Amniotic stem cell (primary cell): Measurements from ENCODE around the gene BTAF1.
A peak's percentile ranks its signal among the peaks of the same experiment; 100 is the strongest.
"Not testable (repeated sequence)": the region's sequence is repeated elsewhere in the genome, so short reads cannot be mapped to it uniquely, and the experiment has no call there.

ENCODE experiments used
- DNase-seq: peaks from one replicate; lab custom pipeline; 2025; lab: John Stamatoyannopoulos, UW

The BTAF1 gene

GRCh38 chr10:91978585-91978984 lies 55.0 kb downstream of the BTAF1 start:
- no peak for DNase-seq

DNA sequence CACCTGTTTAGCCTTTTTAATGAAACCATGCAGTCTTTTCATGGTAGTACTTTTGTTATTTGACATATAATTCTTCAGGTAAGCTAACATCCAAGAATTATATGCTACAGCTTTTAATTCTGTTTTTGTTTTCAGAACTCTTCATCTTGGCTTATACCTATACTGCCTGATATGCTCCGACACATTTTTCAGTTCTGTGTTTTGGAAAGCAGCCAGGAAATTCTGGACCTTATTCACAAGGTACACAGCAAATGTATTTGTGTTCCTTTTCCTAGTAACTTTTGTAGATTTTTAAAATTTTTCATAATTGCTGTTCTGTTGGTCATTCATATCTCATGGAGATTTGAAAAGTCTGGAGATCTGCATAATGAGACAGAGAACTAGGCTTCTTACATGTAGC lies 56.7 kb downstream of the BTAF1 start:
- no peak for DNase-seq

DNA sequence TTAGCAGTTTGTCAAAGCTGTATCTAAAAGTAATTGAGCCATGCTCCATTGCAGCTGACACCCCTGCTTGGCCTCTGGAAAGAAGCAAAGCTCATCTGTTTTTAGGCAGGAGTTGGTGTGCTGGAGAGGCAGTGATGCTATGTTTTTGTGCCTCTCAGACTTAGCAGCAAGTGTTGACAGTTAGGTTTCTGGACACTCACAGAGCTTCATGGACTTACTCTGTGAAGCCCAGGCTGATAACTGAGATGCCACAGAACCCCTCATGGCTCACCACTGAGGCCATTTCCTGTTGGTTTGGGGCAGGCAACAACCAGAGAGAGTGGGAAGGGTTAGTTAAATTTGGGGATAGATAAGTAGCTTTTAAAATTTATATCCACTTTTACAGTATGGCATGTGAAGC lies 59.8 kb downstream of the BTAF1 start:
- DNase-seq, result no peak

GRCh38 chr10:91987397-91988037 lies 63.9 kb downstream of the BTAF1 start:
- no peak for DNase-seq

DNA sequence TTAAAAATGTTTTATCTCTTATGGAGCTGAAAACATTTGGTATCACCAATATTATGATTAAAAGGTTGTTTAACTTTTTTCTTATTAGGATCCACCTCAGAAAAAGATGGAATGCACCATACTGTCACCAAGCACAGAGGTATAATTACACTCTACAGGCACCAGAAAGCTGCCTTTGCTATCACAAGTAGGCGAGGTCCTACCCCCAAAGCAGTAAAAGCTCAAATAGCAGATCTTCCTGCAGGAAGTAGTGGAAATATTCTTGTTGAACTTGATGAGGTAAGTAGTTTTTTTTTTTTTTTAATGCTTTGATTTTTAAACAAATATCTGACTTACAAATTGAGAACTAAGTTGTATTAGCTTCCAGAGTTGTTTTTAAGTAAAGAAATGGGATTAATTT lies 68.5 kb downstream of the BTAF1 start:
- no peak for DNase-seq

GRCh38 chr10:91996266-91996665 lies 72.7 kb downstream of the BTAF1 start:
- DNase-seq, result no peak

GRCh38 chr10:92001581-92001980 lies 78.0 kb downstream of the BTAF1 start:
- DNase-seq, result no peak

- no peak for DNase-seq
These were observed 78.4 kb downstream of the BTAF1 start for GRCh38 chr10:92001995-92002394.

GRCh38 chr10:92003258-92003657 lies 79.7 kb downstream of the BTAF1 start:
- no peak for DNase-seq

GRCh38 chr10:92005978-92006377 lies 82.4 kb downstream of the BTAF1 start:
- DNase-seq, result no peak

- no peak for DNase-seq
These were observed 85.9 kb downstream of the BTAF1 start for GRCh38 chr10:92009445-92009844.

- DNase-seq, result no peak
These were observed 86.6 kb downstream of the BTAF1 start for GRCh38 chr10:92010047-92010735.

GRCh38 chr10:92011560-92012214 lies 88.1 kb downstream of the BTAF1 start:
- DNase-seq, result peak; percentile 38

GRCh38 chr10:92014620-92015019 lies 91.0 kb downstream of the BTAF1 start:
- no peak for DNase-seq

GRCh38 chr10:92024700-92025099 lies 101.1 kb downstream of the BTAF1 start:
- DNase-seq, result no peak

DNA sequence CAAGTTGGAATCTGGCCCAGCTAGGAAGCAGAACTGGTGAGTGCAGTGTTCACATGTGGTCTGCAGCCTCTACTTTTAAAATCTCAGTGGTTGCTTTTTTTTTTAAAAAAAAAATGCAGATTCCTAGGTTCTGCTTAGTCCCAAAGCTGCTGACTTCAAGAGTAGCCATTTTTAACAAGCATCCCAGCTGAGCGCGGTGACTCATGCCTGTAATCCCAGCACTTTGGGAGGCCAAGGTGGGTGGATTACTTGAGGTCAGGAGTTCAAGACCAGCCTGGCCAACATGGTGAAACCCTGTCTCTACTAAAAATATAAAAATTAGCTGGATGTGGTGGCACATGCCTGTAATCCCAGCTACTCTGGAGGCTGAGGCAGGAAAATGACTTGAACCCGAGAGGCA lies 101.8 kb downstream of the BTAF1 start:
- not testable (repeated sequence) for DNase-seq

DNA sequence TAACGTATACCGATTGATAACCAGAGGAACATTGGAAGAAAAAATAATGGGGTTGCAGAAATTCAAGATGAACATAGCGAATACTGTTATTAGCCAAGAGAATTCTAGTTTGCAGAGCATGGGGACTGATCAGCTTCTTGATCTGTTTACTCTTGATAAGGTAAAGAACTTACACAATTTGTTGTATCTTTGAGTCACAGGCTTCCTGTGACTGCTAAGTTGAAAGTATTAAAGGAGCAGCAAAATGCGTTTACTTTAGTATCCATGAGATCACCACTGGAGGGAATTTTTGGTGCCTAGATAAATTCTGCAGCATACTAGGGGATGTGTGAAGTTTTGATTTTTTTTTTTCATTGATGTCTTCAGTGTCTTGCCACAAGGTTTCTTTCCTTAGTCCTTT lies 103.6 kb downstream of the BTAF1 start:
- no peak for DNase-seq

GRCh38 chr10:92031580-92031979 lies 108.0 kb downstream of the BTAF1 start:
- no peak for DNase-seq

DNA sequence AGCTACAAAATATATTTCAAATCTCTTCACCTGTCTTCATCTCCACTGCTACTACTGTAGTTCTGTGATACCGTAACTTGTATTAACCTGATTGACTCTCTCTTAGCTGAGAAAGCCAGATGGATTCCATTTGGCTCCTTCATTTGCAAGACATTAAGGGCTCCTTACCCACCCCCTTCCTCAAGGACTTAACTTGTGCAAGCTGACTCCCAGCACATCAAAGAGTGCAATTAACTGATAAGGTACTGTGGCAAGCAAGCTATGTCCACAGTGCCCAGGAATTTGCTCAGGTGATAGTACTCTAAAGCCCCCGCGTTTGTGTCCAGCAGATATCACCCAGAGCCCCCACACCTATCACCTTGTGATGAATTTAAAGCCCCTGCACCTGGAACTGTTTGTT lies 109.5 kb downstream of the BTAF1 start:
- not testable (repeated sequence) for DNase-seq

GRCh38 chr10:92038949-92039348 lies 115.4 kb downstream of the BTAF1 start:
- DNase-seq, result no peak

DNA sequence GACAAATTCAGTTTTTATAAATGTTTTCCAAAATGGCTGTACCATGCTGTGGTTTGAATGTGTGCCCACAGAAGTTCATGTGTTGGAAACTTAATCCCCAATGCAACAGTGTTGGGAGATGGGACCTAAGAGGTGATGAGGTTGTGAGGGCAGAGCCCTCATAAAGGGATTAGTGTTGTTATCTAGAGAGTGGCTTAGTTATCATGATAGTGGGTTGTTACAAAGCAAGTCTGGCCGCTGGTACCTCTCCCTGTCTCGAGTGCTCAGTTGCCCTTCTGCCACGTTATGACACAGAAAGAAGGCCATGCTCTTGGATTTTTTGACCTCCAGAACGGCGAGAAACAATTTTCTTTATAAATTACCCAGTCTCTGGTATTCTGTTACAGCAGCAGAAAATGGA lies 119.0 kb downstream of the BTAF1 start:
- DNase-seq, result no peak

DNA sequence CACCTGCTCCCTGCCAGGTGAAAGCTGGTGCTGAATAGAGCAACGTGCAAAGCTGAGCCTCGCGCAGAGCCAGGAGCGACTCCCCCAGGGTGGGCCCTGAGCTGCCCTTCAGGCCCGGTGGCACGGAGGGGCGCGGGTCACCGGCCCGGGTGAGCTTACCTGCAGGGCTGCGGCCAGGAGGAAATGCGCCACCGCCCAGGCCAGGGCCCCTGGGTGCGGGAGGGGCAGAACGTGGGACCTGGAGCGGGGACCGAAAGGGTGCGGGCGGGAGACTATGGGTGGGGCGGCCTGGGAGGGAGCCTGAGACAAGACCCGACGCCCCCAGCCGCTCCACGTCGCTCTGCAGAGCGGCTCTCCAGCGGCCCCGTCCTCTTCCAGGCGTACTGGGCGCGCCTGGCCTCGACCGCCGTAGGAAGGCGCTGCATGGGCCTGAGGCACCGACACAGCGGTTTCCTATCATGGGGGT lies 122.1 kb downstream of the BTAF1 start:
- no peak for DNase-seq

- DNase-seq, result no peak
These were observed 123.6 kb downstream of the BTAF1 start for GRCh38 chr10:92047215-92047614.
